Esophagus muscularis mucosa (tissue), 4 donors: Measurements from ENCODE around the gene LHPP. TPM values are rescaled to one million over a fixed set of nuclear protein-coding genes. Genes with fewer than 3 reads are reported as not detected.

Experiments
- DNase-seq: peaks from one replicate; pipeline ENCODE4 v3.0.0-alpha.2; 2017; ENCODE audit errors: extremely low spot score
- H3K27ac ChIP-seq, 4 donors: fragments of 200-600 bp; sonication (generic); replicated peaks in 1 of 4; 1 replicate in 3 of 4; 2 replicates in 1 of 4; pipeline ENCODE4 v1.5.1; 2016 to 2019; ENCODE audit warnings: mild to moderate bottlenecking in 1 of 4
- H3K27me3 ChIP-seq, 4 donors: fragments of 200-600 bp; sonication (generic); one replicate each; pipeline versions ENCODE4 v1.5.1 to v1.6.0; 2016 to 2019
- H3K36me3 ChIP-seq, 4 donors: fragments of 200-600 bp; sonication (generic); one replicate each; pipeline ENCODE4 v1.5.1; 2016 to 2019
- H3K4me1 ChIP-seq, 4 donors: fragments of 200-600 bp; sonication (generic); one replicate each; pipeline ENCODE4 v1.5.1; 2016 to 2019
- H3K4me3 ChIP-seq, 4 donors: fragments of 200-600 bp; sonication (generic); 1 replicate in 2 of 4; 2 replicates in 2 of 4; pipeline ENCODE4 v1.5.1; 2016 to 2019; ENCODE audit warnings: mild to moderate bottlenecking in 4 of 4, moderate library complexity in 1 of 4
- H3K9me3 ChIP-seq, 4 donors: fragments of 200-600 bp; sonication (generic); 1 replicate in 3 of 4; 2 replicates in 1 of 4; pipeline ENCODE4 v1.5.1; 2016 to 2019
- CTCF ChIP-seq, 3 experiments: fragments of 200-600 bp in 2 of 3; fragments of 450-650 bp in 1 of 3; sonication (generic) in 2 of 3; IDR thresholded peaks; one replicate each; pipeline ENCODE4 v1.5.1; 2017 to 2019; ENCODE audit warnings: antibody characterized with exemption in 3 of 3, mild to moderate bottlenecking in 2 of 3, moderate library complexity in 1 of 3
- EP300 ChIP-seq: sonication (generic); formaldehyde crosslinking; IDR thresholded peaks from one replicate; pipeline ENCODE4 v1.6.1; 2017; ENCODE audit warnings: antibody characterized with exemption
- POLR2A ChIP-seq: fragments of 450-650 bp; IDR thresholded peaks from one replicate; pipeline ENCODE4 v1.6.1; 2017; ENCODE audit warnings: antibody characterized with exemption, moderate library complexity, mild to moderate bottlenecking, low read depth
- POLR2AphosphoS5 ChIP-seq, 2 donors: sonication (generic); formaldehyde crosslinking; IDR thresholded peaks; one replicate each; pipeline ENCODE4 v1.6.1; 2017; ENCODE audit warnings: antibody characterized with exemption in 2 of 2
- WGBS: methylation state at CpG from one replicate; pipeline ENCODE4 v1.1.5; 2018; 5-methylcytosine and 5-hydroxymethylcytosine counted together
- intact Hi-C: fragments of 100-400 bp; cut with DNase I; formaldehyde crosslinking; loops from one replicate; pipeline ENCODE4 v1.15.1; 2023
- total RNA-seq, 4 donors: library from RNA; depleted of rRNA; stranded (reverse); fragments of >200 nt; gene quantifications; one replicate each; pipeline versions ENCODE4 v1.1.0 to v1.2.1, GENCODE V29; 2016

LHPP gene
- total RNA-seq, 4 donors from 2014 or later = 10.8 to 20.9 (median 15.7) TPM

GRCh38 chr10:124657806-124658205 is 196.2 kb downstream of the LHPP start:
- WGBS = 86% methylated on average over 5 of the region's 9 CpGs
- intact Hi-C loops = no loop called here
- Histone ChIP-seq H3K27me3 (no peaks in the 10 kb centered on the region), H3K36me3 (peaks cover 0 to 7% (median 2%) of the 10 kb centered on the region in 4 donors), H3K4me1 (peaks cover 22 to 47% (median 38%) of the 10 kb centered on the region in 4 donors), H3K27ac (peak overlapping the region in 1 of 4 donors; percentile 22), H3K4me3 (no peak overlapping the region), H3K9me3 (no peaks in the 10 kb centered on the region)
- TF ChIP-seq CTCF (IDR thresholded peaks at IDR 0.05) = no peak
- TF ChIP-seq POLR2AphosphoS5 (IDR thresholded peaks at IDR 0.05) = no peak
- no peak for TF ChIP-seq POLR2A
- no peak for TF ChIP-seq EP300
- DNase-seq = no peak

GRCh38 chr10:124658591-124659242 is 197.1 kb downstream of the LHPP start:
- TF ChIP-seq CTCF (IDR thresholded peaks at IDR 0.05) (no peak), POLR2A (no peak), EP300 (no peak), POLR2AphosphoS5 (IDR thresholded peaks at IDR 0.05) (no peak)
- no peaks in the 10 kb centered on the region for H3K9me3 ChIP-seq
- intact Hi-C loops = no loop called here
- H3K27me3 ChIP-seq = no peaks in the 10 kb centered on the region
- DNase-seq = no peak
- no peak overlapping the region for H3K27ac ChIP-seq
- no peak overlapping the region for H3K4me3 ChIP-seq
- 95% methylated on average over 12 of the region's 12 CpGs for WGBS
- H3K4me1 ChIP-seq = peaks cover 13 to 44% (median 36%) of the 10 kb centered on the region in 4 donors
- peaks cover 0 to 16% (median 9%) of the 10 kb centered on the region in 4 donors for H3K36me3 ChIP-seq

GRCh38 chr10:124659380-124659779 is 197.8 kb downstream of the LHPP start:
- TF ChIP-seq EP300 (no peak), POLR2AphosphoS5 (IDR thresholded peaks at IDR 0.05) (no peak), CTCF (IDR thresholded peaks at IDR 0.05) (no peak), POLR2A (no peak)
- no peak for DNase-seq
- Histone ChIP-seq H3K36me3 (peaks cover 0 to 21% (median 9%) of the 10 kb centered on the region in 4 donors), H3K4me1 (peaks cover 6 to 39% (median 30%) of the 10 kb centered on the region in 4 donors), H3K27ac (no peak overlapping the region), H3K9me3 (no peaks in the 10 kb centered on the region), H3K4me3 (no peak overlapping the region), H3K27me3 (no peaks in the 10 kb centered on the region)
- 88% methylated on average over 2 of the region's 2 CpGs for WGBS
- intact Hi-C loops = no loop called here

GRCh38 chr10:124660404-124661125 is 198.9 kb downstream of the LHPP start:
- Histone ChIP-seq H3K36me3 (peaks cover 0 to 21% (median 9%) of the 10 kb centered on the region in 4 donors), H3K4me3 (no peak overlapping the region), H3K4me1 (peaks cover 0 to 35% (median 23%) of the 10 kb centered on the region in 4 donors), H3K27me3 (no peaks in the 10 kb centered on the region), H3K9me3 (no peaks in the 10 kb centered on the region), H3K27ac (no peak overlapping the region)
- WGBS = 86% methylated on average over 7 of the region's 12 CpGs
- no peak for DNase-seq
- intact Hi-C loops = no loop called here
- TF ChIP-seq CTCF (IDR thresholded peaks at IDR 0.05) (no peak), EP300 (no peak), POLR2A (no peak), POLR2AphosphoS5 (IDR thresholded peaks at IDR 0.05) (no peak)
